Lower leg skin (tissue), 3 donors: Measurements from ENCODE around the gene C9orf152.

Experiments used
- POLR2A ChIP-seq, 2 donors: fragments of 450-650 bp; IDR thresholded peaks; one replicate each; pipeline ENCODE4 v1.6.1; 2016 to 2017; ENCODE audit warnings: antibody characterized with exemption in 2 of 2, mild to moderate bottlenecking in 1 of 2, moderate library complexity in 1 of 2
- TF ChIP-seq, protein P1 (sequence below), 3 donors: fragments of 450-650 bp; IDR thresholded peaks; one replicate each; pipeline ENCODE4 v1.5.1; 2016; ENCODE audit warnings: antibody characterized with exemption in 3 of 3, mild to moderate bottlenecking in 3 of 3, moderate library complexity in 2 of 3

DNA sequence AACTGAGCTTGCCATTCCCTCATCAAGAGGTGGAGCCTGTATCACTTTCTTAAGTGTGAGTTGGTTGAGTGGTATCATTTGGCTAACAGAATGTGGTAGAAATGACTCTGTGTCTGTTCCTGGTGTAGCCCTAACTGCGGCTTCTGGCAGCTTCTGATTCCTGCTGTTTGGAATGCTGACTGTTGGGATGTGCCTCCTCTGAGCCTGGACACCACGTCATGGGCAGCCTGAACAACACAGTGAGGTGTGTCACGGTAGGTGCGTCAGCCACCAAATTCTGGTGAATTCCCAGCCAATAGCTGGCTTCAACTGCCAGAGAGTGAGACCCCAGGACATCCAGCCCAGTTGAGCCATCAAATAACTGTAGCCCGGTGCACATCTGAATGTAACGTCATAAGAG, 6.1 kb upstream of the C9orf152 start:
- no peak for TF ChIP-seq POLR2A (IDR thresholded peaks at IDR 0.05)
- TF ChIP-seq, protein P1, sequence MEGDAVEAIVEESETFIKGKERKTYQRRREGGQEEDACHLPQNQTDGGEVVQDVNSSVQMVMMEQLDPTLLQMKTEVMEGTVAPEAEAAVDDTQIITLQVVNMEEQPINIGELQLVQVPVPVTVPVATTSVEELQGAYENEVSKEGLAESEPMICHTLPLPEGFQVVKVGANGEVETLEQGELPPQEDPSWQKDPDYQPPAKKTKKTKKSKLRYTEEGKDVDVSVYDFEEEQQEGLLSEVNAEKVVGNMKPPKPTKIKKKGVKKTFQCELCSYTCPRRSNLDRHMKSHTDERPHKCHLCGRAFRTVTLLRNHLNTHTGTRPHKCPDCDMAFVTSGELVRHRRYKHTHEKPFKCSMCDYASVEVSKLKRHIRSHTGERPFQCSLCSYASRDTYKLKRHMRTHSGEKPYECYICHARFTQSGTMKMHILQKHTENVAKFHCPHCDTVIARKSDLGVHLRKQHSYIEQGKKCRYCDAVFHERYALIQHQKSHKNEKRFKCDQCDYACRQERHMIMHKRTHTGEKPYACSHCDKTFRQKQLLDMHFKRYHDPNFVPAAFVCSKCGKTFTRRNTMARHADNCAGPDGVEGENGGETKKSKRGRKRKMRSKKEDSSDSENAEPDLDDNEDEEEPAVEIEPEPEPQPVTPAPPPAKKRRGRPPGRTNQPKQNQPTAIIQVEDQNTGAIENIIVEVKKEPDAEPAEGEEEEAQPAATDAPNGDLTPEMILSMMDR (IDR thresholded peaks at IDR 0.05): no peak
